IMR-90 (cell line): Measurements from ENCODE around the gene NFIX. TPM values are rescaled to one million over a fixed set of nuclear protein-coding genes. Genes with fewer than 3 reads are reported as not detected.

ENCODE experiments used
- ATAC-seq: fragments of 200-7000 bp; cut with Tn5 transposase; 2 replicates; pipeline ENCODE4 v1.9.1; 2020; ENCODE audit warnings: low read depth, mild to moderate bottlenecking, moderate library complexity
- BruUV-seq: library from RNA; stranded (reverse); fragments of 400-500 nt; replicated peaks from 2 replicates; lab custom pipeline; 2021; lab: Mats Ljungman, UMichigan
- CTCF ChIA-PET: fragments of 300-600 bp; formaldehyde crosslinking; extraction: SDS; loops from one replicate; lab custom pipeline; 2021; ENCODE audit warnings: antibody characterized with exemption; lab: Yijun Ruan, JAX
- POLR2A ChIA-PET: fragments of 300-600 bp; sonication (Branson Sonifier 250); formaldehyde crosslinking; loops from one replicate; lab custom pipeline; 2022; ENCODE audit warnings: antibody characterized with exemption; ENCODE audit not compliant: unreplicated experiment; lab: Charles Lee
- DNase-seq: peaks from one replicate; pipeline ENCODE4 v3.0.0; 2013
- H2AFZ ChIP-seq: replicated peaks from 2 replicates; pipeline ENCODE3; 2013; ENCODE audit warnings: low read length, mild to moderate bottlenecking; ENCODE audit not compliant: poor library complexity
- H2AK5ac ChIP-seq: 2 replicates; pipeline ENCODE4 v1.6.1; 2013; ENCODE audit warnings: low read depth, low read length, inconsistent platforms
- H2AK9ac ChIP-seq: replicated peaks from 2 replicates; pipeline ENCODE3; 2013; ENCODE audit warnings: mild to moderate bottlenecking, low read depth, low read length, moderate library complexity; ENCODE audit not compliant: poor library complexity
- H2BK120ac ChIP-seq: 2 replicates; pipeline ENCODE4 v1.6.1; 2013; ENCODE audit warnings: low read depth, low read length, inconsistent platforms
- H2BK15ac ChIP-seq: 3 replicates; pipeline ENCODE4 v1.6.1; 2013; ENCODE audit warnings: low read depth, low read length, inconsistent platforms
- H2BK20ac ChIP-seq: 2 replicates; pipeline ENCODE4 v1.6.1; 2013; ENCODE audit warnings: low read depth, mild to moderate bottlenecking, inconsistent platforms, low read length, moderate library complexity
- H2BK5ac ChIP-seq: 2 replicates; pipeline ENCODE4 v1.6.1; 2013; ENCODE audit warnings: mild to moderate bottlenecking, low read depth, low read length, inconsistent platforms; ENCODE audit not compliant: poor library complexity, severe bottlenecking
- H3K14ac ChIP-seq: replicated peaks from 2 replicates; pipeline ENCODE4 v1.6.1; 2013; ENCODE audit warnings: low read depth, low read length, inconsistent platforms
- H3K18ac ChIP-seq: 2 replicates; pipeline ENCODE4 v1.6.1; 2013; ENCODE audit warnings: low read depth, low read length, control low read depth
- H3K23ac ChIP-seq: 2 replicates; pipeline ENCODE4 v1.6.1; 2013; ENCODE audit warnings: low read depth, low read length, inconsistent platforms
- H3K27ac ChIP-seq: 2 replicates; pipeline ENCODE4 v1.5.1; 2013; ENCODE audit warnings: mild to moderate bottlenecking, control low read depth, low read length; ENCODE audit not compliant: insufficient read depth
- H3K27me3 ChIP-seq: 2 replicates; pipeline ENCODE4 v1.6.1; 2013; ENCODE audit warnings: low read length; ENCODE audit not compliant: control insufficient read depth, insufficient read depth
- H3K36me3 ChIP-seq: 2 replicates; pipeline ENCODE4 v1.6.1; 2013; ENCODE audit warnings: low read length, mixed read lengths; ENCODE audit not compliant: control insufficient read depth, insufficient read depth
- H3K4ac ChIP-seq: 2 replicates; pipeline ENCODE4 v1.6.1; 2013; ENCODE audit warnings: low read depth, low read length, inconsistent platforms
- H3K4me1 ChIP-seq: 2 replicates; pipeline ENCODE4 v1.6.1; 2013; ENCODE audit warnings: low read length, mixed read lengths; ENCODE audit not compliant: control insufficient read depth, insufficient read depth
- H3K4me2 ChIP-seq: 2 replicates; pipeline ENCODE4 v1.6.1; 2013; ENCODE audit warnings: low read depth, mild to moderate bottlenecking, control low read depth, low read length, moderate library complexity
- H3K4me3 ChIP-seq: 2 replicates; pipeline ENCODE4 v1.5.1; 2013; ENCODE audit warnings: low read depth, mild to moderate bottlenecking, control low read depth, low read length, moderate library complexity; ENCODE audit not compliant: insufficient read depth
- H3K56ac ChIP-seq: 2 replicates; pipeline ENCODE4 v1.6.1; 2013; ENCODE audit warnings: low read length, inconsistent platforms; ENCODE audit not compliant: insufficient read depth; ENCODE audit errors: extremely low read depth
- H3K79me1 ChIP-seq, 2 experiments: 2 replicates each; pipeline ENCODE4 v1.6.1; 2013; ENCODE audit warnings: low read length in 2 of 2, inconsistent platforms in 1 of 2, low read depth in 1 of 2
- H3K9ac ChIP-seq: 2 replicates; pipeline ENCODE4 v1.6.1; 2013; ENCODE audit warnings: low read depth, low read length, control low read depth
- H3K9me1 ChIP-seq: 2 replicates; pipeline ENCODE4 v1.6.1; 2013; ENCODE audit warnings: low read length, inconsistent platforms; ENCODE audit not compliant: insufficient read depth
- H3K9me3 ChIP-seq: 2 replicates; pipeline ENCODE4 v1.6.1; 2013; ENCODE audit warnings: low read length; ENCODE audit not compliant: control insufficient read depth, insufficient read depth
- H4K20me1 ChIP-seq: 2 replicates; pipeline ENCODE4 v1.6.1; 2013; ENCODE audit warnings: low read length, inconsistent platforms; ENCODE audit not compliant: insufficient read depth
- H4K5ac ChIP-seq: 2 replicates; pipeline ENCODE4 v1.6.1; 2013; ENCODE audit warnings: mild to moderate bottlenecking, low read depth, low read length, control low read depth
- H4K8ac ChIP-seq, 2 experiments: 2 replicates each; pipeline ENCODE4 v1.6.1; 2013; ENCODE audit warnings: low read depth in 2 of 2, low read length in 2 of 2, control low read depth in 1 of 2, inconsistent platforms in 1 of 2
- H4K91ac ChIP-seq: 2 replicates; pipeline ENCODE4 v1.6.1; 2013; ENCODE audit warnings: low read depth, low read length, inconsistent platforms; ENCODE audit not compliant: insufficient read depth
- CHD1 ChIP-seq: IDR thresholded peaks from 2 replicates; pipeline ENCODE4 v1.6.1; 2012; ENCODE audit warnings: low read depth, low read length, improper control_type of control experiment
- MAFK ChIP-seq: IDR thresholded peaks from 2 replicates; pipeline ENCODE4 v1.6.1; 2012; ENCODE audit warnings: low read depth, low read length, improper control_type of control experiment
- RAD21 ChIP-seq: IDR thresholded peaks from 2 replicates; pipeline ENCODE4 v1.6.1; 2012; ENCODE audit warnings: low read length, improper control_type of control experiment
- whole genome bisulfite sequencing, 2 experiments: methylation state at CpG; one replicate each; pipeline versions ENCODE4 v1.1.5 to v1.1.7; 2013; ENCODE audit warnings: missing lambda C conversion rate in 2 of 2; ENCODE audit not compliant: insufficient read length in 1 of 2; ENCODE audit errors: extremely low coverage in 2 of 2; 5-methylcytosine and 5-hydroxymethylcytosine counted together
- dilution Hi-C: fragments of 300-500 bp; cut with HindIII; formaldehyde crosslinking; loops from one replicate; pipeline ENCODE4 v1.14.3; 2018; ENCODE audit warnings: low sequenced_read_pairs; ENCODE audit not compliant: unreplicated experiment
- in situ Hi-C: fragments of 300-500 bp; cut with MboI; formaldehyde crosslinking; loops from 3 replicates; pipeline ENCODE4 v1.14.3; 2019; ENCODE audit warnings: low sequenced_read_pairs, inconsistent platforms, mixed read lengths
- intact Hi-C: fragments of 100-400 bp; cut with micrococcal nuclease; formaldehyde crosslinking; loops from 2 replicates; pipeline ENCODE4 v1.10.0; 2022
- polyA plus RNA-seq, 3 experiments: library from polyadenylated mRNA; depleted of rRNA; stranded (reverse); fragments of >200 nt; gene quantifications; 2 replicates each; pipeline ENCODE4 v1.2.3, GENCODE V29; 2012; ENCODE audit warnings: low replicate concordance in 1 of 3
- total RNA-seq: library from RNA; depleted of rRNA; stranded (reverse); fragments of >200 nt; gene quantifications from 2 replicates; pipeline ENCODE4 v1.2.3, GENCODE V29; 2012

Gene NFIX
- total and polyA plus RNA-seq, 2 of the 4 experiments (the other 2 are of a cell fraction): 10.2 to 47.7 TPM

GRCh38 chr19:13133241-13133870, 138.1 kb downstream of the NFIX start:
- dilution Hi-C loops: no loop called here
- Histone ChIP-seq H2BK5ac (no peak overlapping the region), H3K18ac (no peak overlapping the region), H4K91ac (no peak overlapping the region), H3K4me2 (no peak overlapping the region), H3K36me3 (peaks cover 34% of the 10 kb centered on the region), H3K27ac (no peak overlapping the region), H2BK120ac (no peak overlapping the region), H3K56ac (no peak overlapping the region), H3K9ac (no peak overlapping the region), H3K14ac (0 out of 2 replicates have a peak overlapping the region, but pooled peaks have one; percentile 10), H2BK15ac (no peak overlapping the region), H4K20me1 (peaks cover 82% of the 10 kb centered on the region), H3K4me3 (no peak overlapping the region), H3K9me3 (no peaks in the 10 kb centered on the region), H4K5ac (no peak overlapping the region), H4K8ac (no peak overlapping the region), H3K79me1 (peaks cover 21 to 92% of the 10 kb centered on the region in 2 experiments; a peak in 3 of 4 replicates), H2AK9ac (peak overlapping the region; percentile 42), H3K23ac (no peak overlapping the region), H2AFZ (no peak overlapping the region), H3K9me1 (peaks cover 30% of the 10 kb centered on the region), H3K4ac (no peak overlapping the region), H2BK20ac (no peak overlapping the region), H3K27me3 (no peaks in the 10 kb centered on the region), H3K4me1 (peaks cover 13% of the 10 kb centered on the region; the same call in 1 of the 2 replicates), H2AK5ac (no peak overlapping the region)
- ATAC-seq (no peak), DNase-seq (no peak)
- POLR2A ChIA-PET: no interaction called here
- CTCF ChIA-PET: interaction anchor here (0.6 kb wide), 1 partner anchor 614 kb away, joined by 3 read pairs; a partner anchor contains a TSS
- in situ Hi-C loops: no loop called here
- no peak for TF ChIP-seq MAFK
- TF ChIP-seq CHD1: no peak
- TF ChIP-seq RAD21: no peak
- intact Hi-C loops: no loop called here
- no CpG with 5 or more reads among the region's 12 CpGs for WGBS, 2 experiments
- no TSS peak for BruUV-seq
